ENCODE data around the gene ANKRD18A. TPM values are rescaled to one million over a fixed set of nuclear protein-coding genes. Genes with fewer than 3 reads are reported as not detected.

ANKRD18A gene
- total and polyA plus RNA-seq, 2 of the 4 experiments (the other 2 are of a cell fraction) = not detected

GRCh38 chr9:38668791-38669466 lies 48.5 kb upstream of the ANKRD18A start:
- Histone ChIP-seq H3K4me1 (ENCODE audit: control insufficient read depth, insufficient read depth, low read length) (no peaks in the 10 kb centered on the region), H4K20me1 (ENCODE audit: insufficient read depth, low read length) (no peaks in the 10 kb centered on the region), H2AFZ (replicated peaks; ENCODE audit: low read length, poor library complexity) (no peak overlapping the region), H4K91ac (ENCODE audit: insufficient read depth, low read depth, low read length) (no peak overlapping the region), H3K9me1 (ENCODE audit: insufficient read depth, low read length) (no peaks in the 10 kb centered on the region), H4K5ac (ENCODE audit: low read depth, low read length) (no peak overlapping the region), H3K27me3 (ENCODE audit: control insufficient read depth, insufficient read depth, low read length) (no peaks in the 10 kb centered on the region; the same call in 1 of the 2 replicates), H2BK5ac (ENCODE audit: low read depth, low read length, poor library complexity, severe bottlenecking) (no peak overlapping the region), H2AK9ac (replicated peaks; ENCODE audit: low read depth, low read length, poor library complexity) (no peak overlapping the region), H3K79me1 (ENCODE audit: low read depth in 1 of 2, low read length in 2 of 2) (no peaks in the 10 kb centered on the region), H3K27ac (ENCODE audit: insufficient read depth, low read length) (no peak overlapping the region), H2AK5ac (ENCODE audit: low read depth, low read length) (no peak overlapping the region), H3K9me3 (ENCODE audit: control insufficient read depth, insufficient read depth, low read length) (no peaks in the 10 kb centered on the region), H3K4me2 (ENCODE audit: low read depth, low read length) (no peak overlapping the region), H3K9ac (ENCODE audit: low read depth, low read length) (no peak overlapping the region), H3K23ac (ENCODE audit: low read depth, low read length) (no peak overlapping the region), H3K4ac (ENCODE audit: low read depth, low read length) (no peak overlapping the region), H3K18ac (ENCODE audit: low read depth, low read length) (no peak overlapping the region), H2BK20ac (ENCODE audit: low read depth, low read length) (no peak overlapping the region), H2BK15ac (ENCODE audit: low read depth, low read length) (no peak overlapping the region), H3K36me3 (ENCODE audit: control insufficient read depth, insufficient read depth, low read length) (no peaks in the 10 kb centered on the region), H4K8ac (ENCODE audit: low read depth in 2 of 2, low read length in 2 of 2) (no peak overlapping the region), H2BK120ac (ENCODE audit: low read depth, low read length) (no peak overlapping the region), H3K4me3 (ENCODE audit: insufficient read depth, low read depth, low read length) (no peak overlapping the region), H3K56ac (ENCODE audit: extremely low read depth, insufficient read depth, low read length) (no peak overlapping the region), H3K14ac (replicated peaks; ENCODE audit: low read depth, low read length) (no peak overlapping the region)
- no TSS peak for BruUV-seq (replicated peaks)
- in situ Hi-C loops (cut with MboI; ENCODE audit: low sequenced_read_pairs) = no loop called here
- TF ChIP-seq FOS (IDR thresholded peaks at IDR 0.05; ENCODE audit: low read depth, low read length) (no peak), POLR2A (IDR thresholded peaks at IDR 0.05; ENCODE audit: low read depth, low read length) (no peak), ELK1 (IDR thresholded peaks at IDR 0.05; ENCODE audit: borderline replicate concordance, low read depth, low read length) (no peak), SMC3 (IDR thresholded peaks at IDR 0.05; ENCODE audit: low read depth, low read length) (no peak), MXI1 (IDR thresholded peaks at IDR 0.05; ENCODE audit: borderline replicate concordance, low read depth, low read length) (no peak), RFX5 (IDR thresholded peaks at IDR 0.05; ENCODE audit: low read depth, low read length) (no peak), CHD1 (IDR thresholded peaks at IDR 0.05; ENCODE audit: low read depth, low read length) (no peak), RAD21 (IDR thresholded peaks at IDR 0.05; ENCODE audit: low read length) (no peak), MAZ (IDR thresholded peaks at IDR 0.05; ENCODE audit: borderline replicate concordance, low read depth, low read length) (no peak), RCOR1 (IDR thresholded peaks at IDR 0.05; ENCODE audit: insufficient replicate concordance, low read length) (no peak), CTCF (conservative IDR thresholded peaks at IDR 0.05; ENCODE audit: low read depth, low read length) (no peak)
- POLR2A ChIA-PET (ENCODE audit: unreplicated experiment) = no interaction called here
- dilution Hi-C loops (cut with HindIII; ENCODE audit: low sequenced_read_pairs, unreplicated experiment) = no loop called here
- CTCF ChIA-PET = no interaction called here
- 85% methylated on average over 4 of the region's 10 CpGs; no CpG with 5 or more reads in 1 of the 2 experiments for WGBS, 2 experiments (ENCODE audit: extremely low coverage in 2 of 2, insufficient read length in 1 of 2)
- ATAC-seq (ENCODE audit: low read depth) (no peak), DNase-seq (no peak)
- intact Hi-C loops (cut with micrococcal nuclease) = loop anchor here (10.0 kb wide), 1 partner anchor 46 kb away; no protein-coding TSS in a partner anchor

Measured in IMR-90 (cell line).